HG02840 (cell line): ENCODE measurements around the gene HUWE1.
"Not testable (repeated sequence)": the region's sequence is repeated elsewhere in the genome, so short reads cannot be mapped to it uniquely, and the experiment has no call there.

ENCODE experiments used
- ATAC-seq: cut with Tn5 transposase; IDR thresholded peaks from one replicate; pipeline ENCODE4 v1.9.1; 2021; ENCODE audit warnings: mild to moderate bottlenecking, moderate library complexity, moderate number of reproducible peaks; ENCODE audit not compliant: unreplicated experiment, low FRiP score

The HUWE1 gene, protein sequence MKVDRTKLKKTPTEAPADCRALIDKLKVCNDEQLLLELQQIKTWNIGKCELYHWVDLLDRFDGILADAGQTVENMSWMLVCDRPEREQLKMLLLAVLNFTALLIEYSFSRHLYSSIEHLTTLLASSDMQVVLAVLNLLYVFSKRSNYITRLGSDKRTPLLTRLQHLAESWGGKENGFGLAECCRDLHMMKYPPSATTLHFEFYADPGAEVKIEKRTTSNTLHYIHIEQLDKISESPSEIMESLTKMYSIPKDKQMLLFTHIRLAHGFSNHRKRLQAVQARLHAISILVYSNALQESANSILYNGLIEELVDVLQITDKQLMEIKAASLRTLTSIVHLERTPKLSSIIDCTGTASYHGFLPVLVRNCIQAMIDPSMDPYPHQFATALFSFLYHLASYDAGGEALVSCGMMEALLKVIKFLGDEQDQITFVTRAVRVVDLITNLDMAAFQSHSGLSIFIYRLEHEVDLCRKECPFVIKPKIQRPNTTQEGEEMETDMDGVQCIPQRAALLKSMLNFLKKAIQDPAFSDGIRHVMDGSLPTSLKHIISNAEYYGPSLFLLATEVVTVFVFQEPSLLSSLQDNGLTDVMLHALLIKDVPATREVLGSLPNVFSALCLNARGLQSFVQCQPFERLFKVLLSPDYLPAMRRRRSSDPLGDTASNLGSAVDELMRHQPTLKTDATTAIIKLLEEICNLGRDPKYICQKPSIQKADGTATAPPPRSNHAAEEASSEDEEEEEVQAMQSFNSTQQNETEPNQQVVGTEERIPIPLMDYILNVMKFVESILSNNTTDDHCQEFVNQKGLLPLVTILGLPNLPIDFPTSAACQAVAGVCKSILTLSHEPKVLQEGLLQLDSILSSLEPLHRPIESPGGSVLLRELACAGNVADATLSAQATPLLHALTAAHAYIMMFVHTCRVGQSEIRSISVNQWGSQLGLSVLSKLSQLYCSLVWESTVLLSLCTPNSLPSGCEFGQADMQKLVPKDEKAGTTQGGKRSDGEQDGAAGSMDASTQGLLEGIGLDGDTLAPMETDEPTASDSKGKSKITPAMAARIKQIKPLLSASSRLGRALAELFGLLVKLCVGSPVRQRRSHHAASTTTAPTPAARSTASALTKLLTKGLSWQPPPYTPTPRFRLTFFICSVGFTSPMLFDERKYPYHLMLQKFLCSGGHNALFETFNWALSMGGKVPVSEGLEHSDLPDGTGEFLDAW (N-terminal part only)

DNA sequence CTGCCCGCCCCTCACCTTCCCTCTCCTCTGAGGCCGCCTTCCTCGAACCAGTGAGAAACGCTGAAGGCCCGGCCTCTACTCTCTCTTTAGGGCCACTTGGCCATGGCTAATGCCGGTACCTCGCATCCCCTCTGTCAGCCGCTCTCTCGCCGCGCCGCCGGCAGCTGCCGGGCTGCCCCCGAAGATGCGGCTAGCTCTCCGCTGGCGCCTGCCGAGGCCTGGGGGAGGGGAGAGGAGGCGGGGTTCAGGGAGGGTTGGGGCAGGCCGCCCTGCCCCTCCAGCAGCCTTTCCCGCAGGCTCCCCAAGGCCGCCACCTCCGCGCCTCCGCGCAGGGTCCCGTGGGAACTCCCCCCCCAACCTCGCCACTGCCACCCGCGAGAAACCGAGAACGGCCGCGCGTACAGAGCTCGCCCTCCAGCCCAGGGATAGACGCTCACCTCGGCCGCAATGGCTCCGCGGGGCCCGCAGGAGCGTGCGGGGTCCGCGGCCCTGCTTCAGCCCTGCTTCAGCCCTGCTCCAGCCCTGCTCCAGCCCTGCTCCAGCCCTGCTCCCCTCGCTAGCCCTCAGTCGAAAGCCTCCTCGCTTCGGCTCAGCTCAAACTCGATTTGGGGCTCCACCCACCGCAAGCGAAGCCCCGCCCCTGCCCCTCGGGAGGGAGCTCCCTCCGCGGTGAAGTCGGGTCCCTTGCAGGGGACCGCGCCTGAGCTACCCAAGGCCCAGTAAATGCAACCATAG, at the start of gene HUWE1:
HUWE1 (minus strand) TSS at position 569 of the 735 bp plus-strand sequence. CDS start 32,612 bp downstream, outside the sequence.
- ATAC-seq, result no peak

DNA sequence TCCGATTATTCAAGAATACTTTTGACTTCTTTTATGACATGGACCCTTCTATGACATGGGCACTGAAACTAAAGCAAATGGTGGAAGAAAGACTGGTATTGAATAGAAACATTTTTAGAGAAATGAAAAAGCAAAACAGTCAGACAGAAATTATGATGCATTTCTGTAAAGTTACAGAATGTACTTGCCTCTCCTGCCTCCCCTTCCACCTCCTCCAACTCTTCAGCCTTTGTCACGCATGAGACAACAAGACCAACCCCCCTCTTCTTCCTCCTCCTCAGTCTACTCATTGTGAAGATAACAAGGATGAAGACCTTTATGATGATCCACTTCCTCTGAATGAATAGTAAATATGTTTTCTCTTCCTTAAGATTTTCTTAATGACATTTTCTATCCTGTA, 46.3 kb upstream of the HUWE1 start:
- no peak for ATAC-seq

DNA sequence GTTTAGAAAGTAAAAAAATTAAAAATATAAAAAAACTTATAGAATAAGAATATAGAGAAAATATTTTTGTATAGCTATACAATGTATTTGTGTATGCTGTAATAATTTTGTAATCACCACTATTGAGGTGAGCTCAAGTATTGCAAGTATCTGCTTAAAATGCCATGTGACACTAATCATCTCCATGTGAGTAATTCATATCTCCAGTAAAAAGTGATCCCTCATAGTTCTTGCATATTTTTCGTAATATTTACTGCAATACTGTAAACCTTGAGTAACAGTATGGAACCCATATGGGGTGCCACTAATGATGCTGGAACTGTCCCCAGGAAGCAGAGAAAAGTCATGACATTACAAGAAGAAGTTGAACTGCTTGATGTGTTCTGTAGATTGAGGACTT, 43.2 kb upstream of the HUWE1 start:
- ATAC-seq, result no peak

DNA sequence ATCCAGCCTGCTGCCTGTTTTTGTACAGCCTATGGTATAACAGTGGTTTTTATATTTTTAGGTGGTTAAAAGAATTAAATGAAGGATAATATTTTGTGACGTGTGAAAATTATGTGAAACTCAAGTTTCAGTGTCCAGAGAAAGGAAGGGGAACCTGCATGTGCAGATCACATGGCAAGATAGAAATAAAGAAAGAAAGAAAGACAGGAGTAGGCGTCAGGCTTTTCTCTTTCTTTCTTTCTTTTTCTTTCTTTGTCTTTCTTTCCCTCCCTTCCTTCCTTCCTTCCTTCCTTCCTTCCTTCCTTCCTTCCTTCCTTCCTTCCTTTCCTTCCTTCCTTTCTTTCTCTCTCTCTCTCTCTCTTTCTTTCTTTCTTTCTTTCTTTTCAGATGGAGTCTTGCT, 42.0 kb upstream of the HUWE1 start:
- no peak for ATAC-seq

DNA sequence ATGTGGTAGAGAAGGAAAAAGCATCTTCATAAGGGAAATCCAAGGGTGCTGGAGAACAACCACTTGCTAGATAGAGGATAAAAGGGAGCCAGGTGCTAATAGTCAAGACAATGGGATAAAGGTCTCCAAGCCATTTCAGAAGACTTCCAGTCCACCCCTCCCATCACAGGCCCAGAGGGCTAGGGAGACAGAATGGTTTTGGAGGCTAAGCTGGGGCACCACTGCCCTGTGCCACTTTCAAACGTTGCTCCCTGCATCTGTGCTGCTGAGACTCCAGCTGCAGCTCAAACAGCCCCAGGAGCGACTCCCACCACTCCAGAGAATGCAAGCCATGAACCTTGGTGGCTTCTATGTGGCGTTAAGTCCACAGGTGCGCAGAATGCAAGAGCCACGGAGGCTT, 38.4 kb upstream of the HUWE1 start:
- ATAC-seq, result no peak

DNA sequence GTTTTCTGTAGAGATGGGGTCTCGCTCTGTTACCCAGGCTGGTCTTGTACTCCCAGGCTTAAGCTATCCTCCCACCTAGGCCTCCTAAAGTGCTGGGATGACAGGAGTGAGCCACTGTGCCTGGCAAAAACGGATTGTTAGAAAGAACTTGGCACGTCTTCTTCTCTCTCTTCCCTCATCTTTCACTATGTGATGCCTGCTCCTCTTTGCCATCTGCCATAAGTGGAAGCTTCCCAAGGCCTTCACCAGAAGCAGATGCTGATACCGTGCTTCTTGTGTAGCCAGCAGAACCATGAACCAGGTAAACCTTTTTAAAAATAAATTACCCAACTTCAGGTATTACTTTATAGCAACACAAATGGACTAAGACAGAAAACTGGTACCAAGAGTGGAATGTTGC, 36.9 kb upstream of the HUWE1 start:
- no peak for ATAC-seq

DNA sequence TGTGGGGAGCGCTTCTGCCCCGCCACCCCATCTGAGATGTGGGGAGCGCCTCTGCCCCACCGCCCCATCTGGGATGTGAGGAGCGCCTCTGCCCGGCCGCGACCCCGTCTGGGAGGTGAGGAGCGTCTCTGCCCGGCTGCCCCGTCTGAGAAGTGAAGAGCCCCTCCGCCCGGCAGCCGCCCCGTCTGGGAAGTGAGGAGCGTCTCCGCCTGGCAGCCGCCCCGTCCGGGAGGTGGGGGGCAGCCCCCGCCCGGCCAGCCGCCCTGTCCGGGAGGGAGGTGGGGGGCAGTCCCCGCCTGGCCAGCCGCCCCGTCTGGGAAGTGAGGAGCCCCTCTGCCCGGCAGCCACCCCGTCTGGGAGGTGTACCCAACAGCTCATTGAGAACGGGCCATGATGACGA, 35.1 kb upstream of the HUWE1 start:
- ATAC-seq, result not testable (repeated sequence)

DNA sequence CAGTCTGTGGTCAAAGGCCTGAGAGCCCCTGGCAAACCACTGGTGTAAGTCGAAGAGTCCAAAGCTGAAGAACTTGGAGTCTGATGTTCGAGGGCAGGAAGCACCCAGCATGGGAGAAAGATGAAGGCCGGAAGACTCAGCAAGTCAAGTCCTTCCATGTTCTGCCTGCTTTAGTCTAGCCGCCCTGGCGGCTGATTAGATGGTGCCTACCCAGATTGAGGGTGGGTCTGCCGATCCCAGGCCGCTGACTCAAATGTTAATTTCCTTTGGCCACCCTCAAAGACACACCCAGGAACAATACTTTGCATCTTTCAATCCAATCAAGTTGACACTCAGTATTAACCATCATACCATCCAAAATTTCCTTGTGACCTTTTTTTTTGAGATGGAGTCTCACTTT, 33.1 kb upstream of the HUWE1 start:
- ATAC-seq, result not testable (repeated sequence)

DNA sequence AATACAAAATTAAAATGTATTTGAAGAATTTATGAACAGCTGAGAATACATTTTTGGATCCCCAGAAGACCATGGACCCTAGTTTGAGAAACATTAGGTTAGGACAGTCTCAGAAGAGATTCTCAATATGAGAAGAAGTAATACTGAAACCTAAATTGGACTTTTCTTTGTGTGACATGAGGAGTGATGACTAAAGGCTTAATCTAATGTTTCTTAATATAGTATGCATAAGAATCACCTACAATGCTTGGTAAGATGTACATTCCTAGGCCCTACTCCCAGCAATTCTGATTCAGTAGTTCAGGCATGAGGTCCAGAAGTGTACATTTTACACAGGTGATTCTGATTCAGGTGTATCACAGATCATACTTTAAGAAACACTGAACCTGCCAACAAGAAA, 31.6 kb upstream of the HUWE1 start:
- no peak for ATAC-seq

DNA sequence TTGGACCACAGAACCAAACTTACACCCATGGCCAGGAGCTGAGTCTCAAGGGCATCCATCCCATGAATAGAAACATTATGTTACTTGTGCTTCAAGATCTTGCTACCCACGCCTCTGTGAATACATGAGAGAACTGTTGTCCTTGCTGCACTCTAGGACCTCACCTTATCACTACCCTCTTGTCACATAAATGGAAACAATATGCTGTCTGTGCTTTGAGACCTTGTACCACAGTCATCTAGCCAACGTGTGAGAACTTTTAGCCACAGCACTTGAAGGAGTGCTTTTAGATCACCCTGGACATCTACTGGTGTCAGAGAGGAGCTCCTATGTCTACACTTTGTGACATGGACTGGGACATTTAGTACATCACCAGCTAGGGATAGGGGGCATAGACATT, 30.7 kb upstream of the HUWE1 start:
- no peak for ATAC-seq

DNA sequence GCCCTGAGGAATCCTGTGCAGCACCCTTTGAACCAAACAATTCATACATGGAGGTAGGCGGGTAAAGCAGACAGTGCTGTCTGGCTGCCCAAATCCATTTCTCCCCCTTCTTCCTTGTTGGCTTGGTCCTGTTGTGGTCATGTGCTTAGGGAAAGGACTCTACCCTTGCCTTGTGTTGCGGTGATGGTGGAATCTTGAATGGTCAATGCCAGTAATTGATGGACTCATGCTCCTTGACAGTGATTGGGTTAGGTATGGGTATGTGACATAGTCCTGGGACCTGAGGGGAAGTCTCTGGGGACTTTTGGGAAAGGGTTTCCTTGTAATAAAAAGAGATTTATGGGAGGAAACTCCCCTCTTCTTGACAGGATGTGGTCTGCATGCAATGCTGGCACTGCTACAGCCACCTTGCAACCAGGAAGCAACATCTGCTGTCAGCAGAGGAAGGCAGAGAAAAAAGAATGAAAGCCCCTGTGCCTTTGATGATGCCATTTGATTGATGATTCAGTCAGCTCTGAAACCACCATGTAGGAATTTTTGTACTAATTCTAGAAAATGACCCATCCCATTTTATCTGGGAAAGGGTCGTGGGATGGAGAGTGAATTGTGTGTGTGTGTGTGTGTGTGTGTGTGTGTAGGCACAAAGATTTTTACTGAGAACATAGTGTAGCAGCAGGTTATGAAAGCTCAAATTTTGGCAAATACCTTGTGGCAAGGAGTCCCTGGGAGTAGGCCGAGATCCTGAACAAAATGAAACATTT, 30.0 kb upstream of the HUWE1 start:
- no peak for ATAC-seq

DNA sequence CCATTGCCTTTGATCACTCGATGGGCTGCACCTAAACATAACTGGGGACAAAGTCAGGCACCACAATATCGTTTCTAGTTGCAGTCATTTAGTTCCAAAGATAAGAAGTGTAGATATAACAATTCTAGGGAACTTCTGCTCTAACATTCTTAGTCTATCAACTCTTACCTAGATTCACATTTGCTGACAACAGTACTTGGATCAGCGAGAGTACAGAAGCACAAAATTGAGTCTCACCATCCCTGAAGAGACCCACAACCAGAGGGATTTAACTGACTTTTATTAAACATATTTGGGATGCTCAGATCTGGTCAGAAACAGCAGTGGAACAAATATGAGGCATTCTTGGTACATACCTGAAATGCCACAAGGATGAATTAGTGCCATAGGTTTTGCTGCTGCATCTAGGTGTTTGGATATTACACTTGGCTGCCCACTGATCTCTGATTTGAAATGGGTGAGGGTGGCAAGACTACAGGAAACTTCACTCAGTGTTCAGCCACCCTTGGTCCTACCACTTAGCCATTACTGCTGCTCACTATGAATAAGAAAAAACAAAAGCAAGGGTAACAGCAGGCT, 28.9 kb upstream of the HUWE1 start:
- ATAC-seq, result no peak

DNA sequence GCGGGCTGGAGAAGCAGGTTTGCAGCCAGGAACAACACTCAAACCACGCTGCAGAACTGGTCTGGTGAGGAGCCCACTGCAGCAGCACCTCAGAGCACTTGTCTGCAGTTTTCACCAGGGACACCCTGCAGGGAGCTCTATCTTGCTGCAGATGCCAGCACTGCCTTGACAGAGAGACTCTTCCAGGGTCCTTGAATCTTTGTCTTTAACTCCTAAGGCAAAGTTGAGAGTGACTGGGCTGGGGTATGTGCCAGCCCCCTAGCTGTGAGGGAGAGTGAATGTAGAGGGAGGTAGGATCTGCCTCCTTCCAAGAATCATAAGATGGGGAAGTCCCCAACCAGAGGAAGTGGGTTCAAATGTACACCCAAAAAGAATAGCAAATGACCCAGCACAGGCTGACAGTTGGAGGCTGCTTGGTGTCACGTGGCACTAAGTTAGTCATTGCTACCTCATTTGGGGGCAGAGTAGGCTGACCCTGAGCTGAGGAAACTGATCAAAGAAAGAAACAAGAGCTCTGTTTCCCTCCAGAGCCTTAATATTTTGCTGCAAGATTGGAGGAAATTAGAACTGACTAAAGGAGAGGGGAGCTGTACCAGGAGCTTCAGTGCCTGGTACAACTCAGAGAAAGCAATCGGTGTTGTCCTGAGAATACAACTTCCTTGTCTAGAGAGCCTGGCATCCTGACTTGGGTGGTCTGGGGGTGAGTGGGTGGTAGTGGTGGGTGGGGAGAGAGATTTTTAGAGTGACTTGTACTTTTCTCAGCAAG, 28.2 kb upstream of the HUWE1 start:
- ATAC-seq, result peak; percentile 77

DNA sequence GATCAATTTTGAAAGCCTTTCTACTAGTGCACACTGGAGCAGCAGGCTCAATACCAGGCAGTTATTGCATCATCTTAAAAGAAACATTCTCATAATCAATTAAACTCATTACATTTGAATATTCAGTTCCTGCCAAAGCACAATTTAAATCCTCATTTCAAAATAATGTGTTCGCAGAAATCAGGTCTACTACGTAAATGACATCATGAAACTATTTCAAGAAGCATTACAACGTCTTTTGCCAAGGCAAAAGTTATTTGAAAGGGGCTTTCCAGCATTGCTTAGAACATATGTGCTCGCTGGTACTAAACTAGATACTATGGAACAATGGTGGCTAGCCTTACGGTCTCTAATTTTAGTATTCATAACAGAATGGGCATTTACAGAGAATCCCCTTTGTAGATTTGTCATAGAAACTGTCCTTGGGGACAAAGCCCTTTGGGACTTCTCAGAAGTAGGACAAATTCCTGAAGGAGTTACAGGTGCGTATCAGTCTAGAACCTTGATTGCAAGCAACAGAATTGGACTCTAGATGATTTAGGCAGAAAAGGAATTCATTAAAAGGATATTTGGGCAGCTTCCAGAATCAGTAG, 27.6 kb upstream of the HUWE1 start:
- ATAC-seq, result peak; percentile 23

DNA sequence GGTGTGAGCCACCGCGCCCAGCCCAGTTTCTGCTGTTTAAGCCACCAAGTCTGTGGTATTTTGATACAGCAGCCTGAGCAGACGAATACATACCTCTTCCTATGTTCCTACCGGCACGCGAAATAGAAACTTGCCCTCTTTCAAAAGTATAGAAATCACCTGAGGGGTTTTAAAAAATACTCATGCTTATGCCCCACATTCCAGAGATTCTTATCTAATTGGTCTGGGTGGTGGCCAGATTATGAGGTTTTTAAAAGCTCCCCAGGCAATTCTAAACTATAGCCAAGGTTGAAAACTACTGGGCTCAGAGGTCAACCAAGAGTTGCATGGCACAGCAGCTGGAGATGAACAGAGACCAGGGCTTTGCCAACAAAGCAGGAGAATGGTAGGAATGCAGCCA, 24.9 kb upstream of the HUWE1 start:
- ATAC-seq, result no peak

DNA sequence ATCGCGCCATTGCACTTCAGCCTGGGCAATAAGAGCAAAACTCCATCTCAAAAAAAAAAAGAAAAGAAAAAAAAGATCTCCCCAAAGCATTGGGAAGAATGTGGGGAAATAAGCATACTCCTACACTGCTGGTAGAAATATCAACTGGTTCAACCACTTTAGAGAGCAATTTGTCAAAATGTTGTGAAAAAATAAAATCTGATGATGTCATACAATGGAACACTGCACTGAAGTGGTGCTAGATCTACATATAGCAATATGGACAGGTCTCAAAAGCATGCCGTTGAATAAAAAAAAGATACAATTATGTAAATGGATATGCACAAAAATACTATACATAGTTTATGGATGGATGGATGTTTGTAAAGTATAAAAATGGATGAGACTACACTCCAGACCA, 18.3 kb upstream of the HUWE1 start:
- no peak for ATAC-seq

DNA sequence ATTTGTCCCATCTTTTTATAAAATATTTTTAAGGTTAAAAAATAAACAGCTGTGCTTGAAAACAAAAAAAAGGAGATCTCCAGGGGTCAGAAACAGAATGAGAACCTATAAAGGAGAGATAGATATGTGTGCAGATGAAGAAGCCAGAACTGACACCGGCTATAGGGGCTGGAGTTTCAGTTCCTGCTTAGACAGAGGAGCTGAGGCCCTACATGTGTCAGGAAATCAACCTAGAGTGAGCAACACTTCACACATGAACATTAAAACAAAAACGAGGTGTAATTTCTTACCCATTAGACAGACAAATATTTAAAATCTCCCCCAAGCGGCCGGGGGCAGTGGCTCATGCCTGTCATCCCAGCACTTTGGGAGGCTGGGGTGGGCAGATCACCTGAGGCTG, 17.8 kb upstream of the HUWE1 start:
- ATAC-seq, result no peak

DNA sequence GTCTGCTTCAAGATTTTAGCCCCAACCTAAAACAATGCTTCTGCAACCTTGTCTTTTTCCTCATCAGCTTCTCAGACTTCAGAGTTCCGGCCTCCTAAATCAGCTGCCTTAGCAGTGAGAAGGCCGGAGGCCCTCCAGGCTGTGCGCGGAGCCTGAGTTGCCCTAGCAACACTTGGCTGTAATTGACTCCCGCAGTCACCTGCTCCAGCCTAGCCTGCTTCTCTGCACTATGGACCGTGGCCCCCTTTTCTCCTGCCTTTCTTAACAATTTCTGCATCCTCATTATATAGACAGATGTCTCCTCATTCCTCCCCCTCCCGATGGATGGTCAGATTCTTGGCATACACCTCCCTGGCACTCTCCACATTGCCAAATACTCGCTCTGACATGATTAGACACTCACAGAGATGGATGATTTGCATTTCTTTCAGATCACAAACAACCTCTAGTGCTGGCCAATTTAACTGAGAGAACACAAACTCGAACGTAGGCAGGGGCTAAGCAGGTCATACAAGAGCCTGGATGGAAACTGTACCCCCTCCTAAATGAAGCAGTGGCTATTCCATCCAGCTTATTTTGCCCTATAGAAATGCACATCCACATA, 9.5 kb upstream of the HUWE1 start:
- ATAC-seq, result no peak
